NCI-H1092 (cell line): ENCODE data around the gene CEP72.
"Not testable (repeated sequence)": the region's sequence is repeated elsewhere in the genome, so short reads cannot be mapped to it uniquely, and the experiment has no call there.

Experiments
- DNase-seq: peaks from one replicate; lab custom pipeline; 2025; lab: John Stamatoyannopoulos, UW

CEP72 gene

GRCh38 chr5:685262-686171 is 73.4 kb downstream of the CEP72 start:
- DNase-seq: no peak

- DNase-seq: not testable (repeated sequence)
Observed at GRCh38 chr5:686172-686523, 74.0 kb downstream of the CEP72 start.

GRCh38 chr5:686936-687335 is 74.8 kb downstream of the CEP72 start:
- not testable (repeated sequence) for DNase-seq

- DNase-seq: not testable (repeated sequence)
Observed at GRCh38 chr5:688348-689010, 76.3 kb downstream of the CEP72 start.

- not testable (repeated sequence) for DNase-seq
Observed at GRCh38 chr5:690293-690692, 78.2 kb downstream of the CEP72 start.

GRCh38 chr5:691049-691448 is 78.9 kb downstream of the CEP72 start:
- not testable (repeated sequence) for DNase-seq

GRCh38 chr5:691817-692528 is 79.8 kb downstream of the CEP72 start:
- no peak for DNase-seq

- DNase-seq: peak; percentile 25
Observed at GRCh38 chr5:692529-693041, 80.4 kb downstream of the CEP72 start.

GRCh38 chr5:693271-694041 is 81.3 kb downstream of the CEP72 start, which contains the start of gene TPPP:
TSS of gene TPPP (minus strand) at chr5:693352. CDS start at chr5:678060, 15,292 bp downstream.
- peak; percentile 80 for DNase-seq

GRCh38 chr5:694042-694431 is 81.9 kb downstream of the CEP72 start:
- not testable (repeated sequence) for DNase-seq

- not testable (repeated sequence) for DNase-seq
Observed at GRCh38 chr5:695475-695874, 83.3 kb downstream of the CEP72 start.

- DNase-seq: not testable (repeated sequence)
Observed at GRCh38 chr5:696191-696590, 84.1 kb downstream of the CEP72 start.

- DNase-seq: not testable (repeated sequence)
Observed at GRCh38 chr5:696753-697702, 84.9 kb downstream of the CEP72 start.
